SU-DHL-6 (cell line): ENCODE results near the gene ZC2HC1B.

Source experiments
- H2AFZ ChIP-seq: fragments of 200-600 bp; sonication (generic); 2 replicates; pipeline ENCODE4 v1.6.1; 2014; ENCODE audit warnings: low read depth, mild to moderate bottlenecking, moderate library complexity, mixed read lengths, antibody characterized with exemption, low read length; ENCODE audit not compliant: severe bottlenecking
- H3F3A ChIP-seq: fragments of 200-600 bp; shearing (Covaris generic); 2 replicates; pipeline ENCODE4 v1.6.0; 2016; ENCODE audit warnings: antibody characterized with exemption, mild to moderate bottlenecking; ENCODE audit not compliant: insufficient read depth
- H3K27ac ChIP-seq: fragments of 200-600 bp; sonication (generic); 2 replicates; pipeline ENCODE4 v1.5.1; 2016; ENCODE audit warnings: low read depth, mild to moderate bottlenecking, low read length, moderate library complexity, mixed read lengths
- H3K27me3 ChIP-seq: fragments of 200-600 bp; sonication (generic), shearing (Covaris generic); 2 replicates; pipeline ENCODE4 v1.6.0; 2014; ENCODE audit warnings: mild to moderate bottlenecking, low read length
- H3K36me3 ChIP-seq: fragments of 200-600 bp; sonication (generic); 2 replicates; pipeline ENCODE4 v1.6.1; 2014; ENCODE audit warnings: mild to moderate bottlenecking, low read length, mixed read lengths
- H3K4me2 ChIP-seq: fragments of 300-600, 200-600 bp; shearing (Covaris generic), sonication (generic); 2 replicates; pipeline ENCODE4 v1.6.0; 2014; ENCODE audit warnings: low read length, low read depth, mild to moderate bottlenecking; ENCODE audit not compliant: poor library complexity, severe bottlenecking
- H3K4me3 ChIP-seq: fragments of 200-600 bp; sonication (generic); 2 replicates; pipeline ENCODE4 v1.5.1; 2014; ENCODE audit warnings: antibody characterized with exemption, low read length, mild to moderate bottlenecking, mixed read lengths; ENCODE audit not compliant: insufficient read depth, poor library complexity, severe bottlenecking
- H3K79me2 ChIP-seq: fragments of 200-600 bp; sonication (generic); 2 replicates; pipeline ENCODE4 v1.6.1; 2014; ENCODE audit warnings: mild to moderate bottlenecking, low read length, moderate library complexity; ENCODE audit not compliant: insufficient read depth
- H3K9ac ChIP-seq: fragments of 200-600 bp; sonication (generic); 2 replicates; pipeline ENCODE4 v1.7.0; 2014; ENCODE audit warnings: mild to moderate bottlenecking, low read length
- H3K9me2 ChIP-seq: fragments of 200-600 bp; sonication (generic); replicated peaks from 2 replicates; pipeline ENCODE4 v1.6.1; 2014; ENCODE audit warnings: low read length; ENCODE audit not compliant: insufficient read depth
- H3K9me3 ChIP-seq: fragments of 200-600 bp; sonication (generic); 2 replicates; pipeline ENCODE4 v1.6.1; 2014; ENCODE audit warnings: low read length, mixed read lengths; ENCODE audit not compliant: insufficient read depth
- H4K20me1 ChIP-seq: fragments of 200-600 bp; sonication (generic); 2 replicates; pipeline ENCODE4 v1.6.1; 2014; ENCODE audit warnings: low read depth, mild to moderate bottlenecking, antibody characterized with exemption, low read length, moderate library complexity, mixed read lengths
- CTCF ChIP-seq: fragments of 200-600 bp; sonication (generic); IDR thresholded peaks from one replicate; pipeline ENCODE4 v1.5.1; 2017; ENCODE audit warnings: antibody characterized with exemption, mild to moderate bottlenecking, low read length, moderate library complexity; ENCODE audit not compliant: insufficient read depth, poor library complexity, severe bottlenecking
- EZH2phosphoT487 ChIP-seq: fragments of 200-600 bp; sonication (generic), shearing (Covaris generic); conservative IDR thresholded peaks from 2 replicates; pipeline ENCODE4 v1.6.1; 2018; ENCODE audit warnings: mild to moderate bottlenecking, antibody characterized with exemption, low read length, moderate library complexity, mixed read lengths

Gene ZC2HC1B

GRCh38 chr6:143961066-143961465 is 96.8 kb downstream of the ZC2HC1B start:
- no peak overlapping the region for H3K27ac ChIP-seq
- H3K9me3 ChIP-seq: no peaks in the 10 kb centered on the region
- no peak overlapping the region for H3K4me2 ChIP-seq
- H3K79me2 ChIP-seq: no peaks in the 10 kb centered on the region
- TF ChIP-seq CTCF: no peak
- no peak for TF ChIP-seq EZH2phosphoT487
- H3K9me2 ChIP-seq: no peaks in the 10 kb centered on the region
- no peak overlapping the region for H3K4me3 ChIP-seq
- no peaks in the 10 kb centered on the region for H3F3A ChIP-seq
- no peak overlapping the region for H2AFZ ChIP-seq
- no peaks in the 10 kb centered on the region for H3K36me3 ChIP-seq
- no peaks in the 10 kb centered on the region for H3K27me3 ChIP-seq
- H4K20me1 ChIP-seq: no peaks in the 10 kb centered on the region
- H3K9ac ChIP-seq: no peak overlapping the region

- no peaks in the 10 kb centered on the region for H3K9me2 ChIP-seq
- H3K9ac ChIP-seq: no peak overlapping the region
- no peaks in the 10 kb centered on the region for H3K27me3 ChIP-seq
- no peak overlapping the region for H3K4me2 ChIP-seq
- H3K9me3 ChIP-seq: no peaks in the 10 kb centered on the region
- H3F3A ChIP-seq: no peaks in the 10 kb centered on the region
- no peaks in the 10 kb centered on the region for H3K79me2 ChIP-seq
- H3K36me3 ChIP-seq: no peaks in the 10 kb centered on the region
- H3K4me3 ChIP-seq: no peak overlapping the region
- no peak overlapping the region for H3K27ac ChIP-seq
- H2AFZ ChIP-seq: no peak overlapping the region
- TF ChIP-seq EZH2phosphoT487: no peak
- TF ChIP-seq CTCF: no peak
- H4K20me1 ChIP-seq: no peaks in the 10 kb centered on the region
These were observed 97.9 kb downstream of the ZC2HC1B start for GRCh38 chr6:143961886-143962878.

GRCh38 chr6:143963158-143963919 is 99.1 kb downstream of the ZC2HC1B start:
- Histone ChIP-seq H3K27ac (no peak overlapping the region), H4K20me1 (no peaks in the 10 kb centered on the region), H3K4me3 (no peak overlapping the region), H3K4me2 (no peak overlapping the region), H2AFZ (no peak overlapping the region), H3K9ac (no peak overlapping the region), H3K27me3 (no peaks in the 10 kb centered on the region), H3F3A (no peaks in the 10 kb centered on the region), H3K9me2 (no peaks in the 10 kb centered on the region), H3K36me3 (no peaks in the 10 kb centered on the region), H3K9me3 (no peaks in the 10 kb centered on the region), H3K79me2 (no peaks in the 10 kb centered on the region)
- TF ChIP-seq EZH2phosphoT487 (no peak), CTCF (no peak)
